Esophagus squamous epithelium (tissue), 4 donors: ENCODE results near the gene TMEM158.

Experiments
- POLR2A ChIP-seq, 4 donors: fragments of 450-650 bp; IDR thresholded peaks; one replicate each; pipeline ENCODE4 v1.6.1; 2017; ENCODE audit warnings: antibody characterized with exemption in 4 of 4, mild to moderate bottlenecking in 4 of 4, moderate library complexity in 3 of 4
- TF ChIP-seq, protein P1 (sequence below), 6 experiments: fragments of 450-650 bp in 4 of 6; fragments of 200-600 bp in 2 of 6; sonication (generic) in 2 of 6; IDR thresholded peaks; one replicate each; pipeline ENCODE4 v1.5.1; 2016 to 2019; ENCODE audit warnings: antibody characterized with exemption in 6 of 6, mild to moderate bottlenecking in 4 of 6, moderate library complexity in 4 of 6

DNA sequence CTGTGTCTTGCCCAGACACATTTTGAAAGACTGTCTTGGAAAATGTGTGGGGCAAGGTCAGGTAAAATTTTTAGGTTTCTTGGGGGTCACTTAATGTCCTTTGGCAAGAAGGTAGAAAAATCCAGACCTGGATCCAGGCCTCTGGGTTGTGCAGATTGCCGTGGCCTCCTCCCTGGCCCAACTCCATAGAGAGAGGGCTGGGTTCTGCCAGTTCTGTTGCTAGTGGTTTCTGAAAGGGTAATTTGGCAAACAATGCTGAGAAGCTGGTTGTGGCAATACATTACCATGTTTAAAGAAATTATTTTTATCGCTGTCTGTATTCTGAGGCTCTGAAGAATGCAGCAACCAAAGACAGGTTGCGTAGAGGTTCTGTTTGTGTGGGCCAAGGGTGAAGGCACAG lies 20.2 kb upstream of the TMEM158 start:
- TF ChIP-seq, protein P1, sequence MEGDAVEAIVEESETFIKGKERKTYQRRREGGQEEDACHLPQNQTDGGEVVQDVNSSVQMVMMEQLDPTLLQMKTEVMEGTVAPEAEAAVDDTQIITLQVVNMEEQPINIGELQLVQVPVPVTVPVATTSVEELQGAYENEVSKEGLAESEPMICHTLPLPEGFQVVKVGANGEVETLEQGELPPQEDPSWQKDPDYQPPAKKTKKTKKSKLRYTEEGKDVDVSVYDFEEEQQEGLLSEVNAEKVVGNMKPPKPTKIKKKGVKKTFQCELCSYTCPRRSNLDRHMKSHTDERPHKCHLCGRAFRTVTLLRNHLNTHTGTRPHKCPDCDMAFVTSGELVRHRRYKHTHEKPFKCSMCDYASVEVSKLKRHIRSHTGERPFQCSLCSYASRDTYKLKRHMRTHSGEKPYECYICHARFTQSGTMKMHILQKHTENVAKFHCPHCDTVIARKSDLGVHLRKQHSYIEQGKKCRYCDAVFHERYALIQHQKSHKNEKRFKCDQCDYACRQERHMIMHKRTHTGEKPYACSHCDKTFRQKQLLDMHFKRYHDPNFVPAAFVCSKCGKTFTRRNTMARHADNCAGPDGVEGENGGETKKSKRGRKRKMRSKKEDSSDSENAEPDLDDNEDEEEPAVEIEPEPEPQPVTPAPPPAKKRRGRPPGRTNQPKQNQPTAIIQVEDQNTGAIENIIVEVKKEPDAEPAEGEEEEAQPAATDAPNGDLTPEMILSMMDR (IDR thresholded peaks at IDR 0.05) = no peak
- TF ChIP-seq POLR2A (IDR thresholded peaks at IDR 0.05) = no peak
